NCI-H1092 (cell line): ENCODE data around the gene NUP160.
"Not testable (repeated sequence)": the region's sequence is repeated elsewhere in the genome, so short reads cannot be mapped to it uniquely, and the experiment has no call there.

Experiments used
- DNase-seq: peaks from one replicate; lab custom pipeline; 2025; lab: John Stamatoyannopoulos, UW

NUP160 gene

GRCh38 chr11:47861728-47862127, 13.6 kb upstream of the NUP160 start:
- DNase-seq = no peak

GRCh38 chr11:47860536-47860935, 12.4 kb upstream of the NUP160 start:
- DNase-seq = no peak

GRCh38 chr11:47857892-47858543, 9.9 kb upstream of the NUP160 start:
- DNase-seq = no peak

GRCh38 chr11:47857485-47857884, 9.3 kb upstream of the NUP160 start:
- DNase-seq = no peak

- DNase-seq = peak; percentile 10
Observed at GRCh38 chr11:47856186-47856585, 8.0 kb upstream of the NUP160 start.

- DNase-seq = no peak
Observed at GRCh38 chr11:47854667-47855066, 6.5 kb upstream of the NUP160 start.

- no peak for DNase-seq
Observed at GRCh38 chr11:47852053-47852452, 3.9 kb upstream of the NUP160 start.

GRCh38 chr11:47850337-47850736, 2.2 kb upstream of the NUP160 start:
- no peak for DNase-seq

GRCh38 chr11:47848700-47849155, 578 bp upstream of the NUP160 start:
- DNase-seq = no peak

- no peak for DNase-seq
Observed at GRCh38 chr11:47847537-47847891, 636 bp downstream of the NUP160 start.

- DNase-seq = no peak
Observed at GRCh38 chr11:47846998-47847397, 1.2 kb downstream of the NUP160 start.

GRCh38 chr11:47843361-47844055, 4.6 kb downstream of the NUP160 start:
- DNase-seq = no peak

- no peak for DNase-seq
Observed at GRCh38 chr11:47842749-47843148, 5.4 kb downstream of the NUP160 start.

GRCh38 chr11:47837929-47838328, 10.2 kb downstream of the NUP160 start:
- no peak for DNase-seq

- DNase-seq = no peak
Observed at GRCh38 chr11:47837292-47837691, 10.9 kb downstream of the NUP160 start.

GRCh38 chr11:47830013-47830412, 18.1 kb downstream of the NUP160 start:
- not testable (repeated sequence) for DNase-seq

- DNase-seq = no peak
Observed at GRCh38 chr11:47828284-47828683, 19.9 kb downstream of the NUP160 start.

GRCh38 chr11:47822664-47823063, 25.5 kb downstream of the NUP160 start:
- not testable (repeated sequence) for DNase-seq

GRCh38 chr11:47819743-47820142, 28.4 kb downstream of the NUP160 start:
- DNase-seq = no peak

- DNase-seq = no peak
Observed at GRCh38 chr11:47800759-47801158, 47.4 kb downstream of the NUP160 start.

GRCh38 chr11:47797633-47798032, 50.5 kb downstream of the NUP160 start:
- no peak for DNase-seq

- no peak for DNase-seq
Observed at GRCh38 chr11:47791774-47792430, 56.2 kb downstream of the NUP160 start.

- DNase-seq = not testable (repeated sequence)
Observed at GRCh38 chr11:47790017-47790416, 58.1 kb downstream of the NUP160 start.
